K562 (cell line): ENCODE measurements around the gene ATPAF2. TPM values are rescaled to one million over a fixed set of nuclear protein-coding genes. Genes with fewer than 3 reads are reported as not detected.

ENCODE experiments used
- ATAC-seq: fragments of 200-7000 bp; cut with Tn5 transposase; 3 replicates; pipeline ENCODE4 v1.9.1; 2020; ENCODE audit warnings: moderate library complexity
- BruUV-seq: library from RNA; stranded (reverse); fragments of 400-500 nt; replicated peaks from 2 replicates; lab custom pipeline; 2021; lab: Mats Ljungman, UMichigan
- CTCF ChIA-PET: fragments of 300-600 bp; formaldehyde crosslinking; extraction: SDS; loops from one replicate; lab custom pipeline; 2021; ENCODE audit warnings: low intra/inter-chr PET ratio; lab: Yijun Ruan, JAX
- POLR2A ChIA-PET: fragments of 300-600, 350-650 bp; sonication (Branson Sonifier 250); formaldehyde crosslinking; extraction: SDS; loops from one replicate; lab custom pipeline; 2021; ENCODE audit warnings: antibody characterized with exemption, inconsistent platforms; lab: Yijun Ruan, JAX
- DNase-seq, 4 experiments: peaks; one replicate each; pipeline versions ENCODE4 v3.0.0 to v3.0.0-alpha.2; 2011 to 2018; ENCODE audit warnings: low spot score in 3 of 4, mixed read lengths in 3 of 4; ENCODE audit errors: extremely low read depth in 1 of 4
- FAIRE-seq: peaks from 2 replicates; lab custom pipeline; 2011; peaks lifted over from hg19 to GRCh38; lab: Jason Lieb, UNC
- H2AFZ ChIP-seq: 2 replicates; pipeline ENCODE4 v1.6.0; 2011; ENCODE audit warnings: low read depth, low read length, control low read depth, inconsistent platforms
- H3K27ac ChIP-seq: fragments of 200-600 bp; 3 replicates; pipeline ENCODE4 v1.8.0; 2011; ENCODE audit warnings: low read depth, mild to moderate bottlenecking, control low read depth, inconsistent platforms, low read length, moderate library complexity, mixed read lengths; ENCODE audit errors: extremely low read depth
- H3K27me3 ChIP-seq, 2 experiments: fragments of 300-600 bp in 1 of 2; 2 replicates in 1 of 2; 3 replicates in 1 of 2; pipeline versions ENCODE4 v1.6.0 to v1.8.0; 2011; ENCODE audit warnings: inconsistent platforms in 2 of 2, low read length in 2 of 2, mild to moderate bottlenecking in 1 of 2, mixed read lengths in 1 of 2, moderate library complexity in 1 of 2; ENCODE audit not compliant: control insufficient read depth in 2 of 2, insufficient read depth in 2 of 2
- H3K36me3 ChIP-seq: fragments of 300-600 bp; 3 replicates; pipeline ENCODE4 v1.8.0; 2011; ENCODE audit warnings: mild to moderate bottlenecking, low read length, inconsistent platforms; ENCODE audit not compliant: control insufficient read depth, insufficient read depth
- H3K4me1 ChIP-seq, 2 experiments: fragments of 200-600 bp in 1 of 2; replicated peaks in 1 of 2; 2 replicates in 1 of 2; 3 replicates in 1 of 2; pipeline versions ENCODE4 v1.5.1 to v1.8.0; 2011; ENCODE audit warnings: inconsistent platforms in 2 of 2, low read length in 2 of 2, mild to moderate bottlenecking in 1 of 2, mixed read lengths in 1 of 2, moderate library complexity in 1 of 2; ENCODE audit not compliant: control insufficient read depth in 2 of 2, insufficient read depth in 2 of 2
- H3K4me2 ChIP-seq: 2 replicates; pipeline ENCODE4 v1.6.1; 2011; ENCODE audit warnings: low read length, control low read depth, inconsistent platforms, mixed read lengths; ENCODE audit not compliant: insufficient read depth
- H3K4me3 ChIP-seq: fragments of 200-600 bp; sonication (generic), shearing (Covaris generic); 2 replicates; pipeline ENCODE4 v1.5.1; 2016; ENCODE audit warnings: control low read depth, inconsistent platforms
- H3K79me2 ChIP-seq: fragments of 200-600 bp; 3 replicates; pipeline ENCODE4 v1.8.0; 2011; ENCODE audit warnings: low read length, inconsistent platforms; ENCODE audit not compliant: control insufficient read depth, insufficient read depth
- H3K9ac ChIP-seq, 2 experiments: 2 replicates each; pipeline versions ENCODE4 v1.6.0 to v1.6.1; 2011; ENCODE audit warnings: low read depth in 2 of 2, low read length in 2 of 2, control low read depth in 1 of 2, inconsistent platforms in 1 of 2, mild to moderate bottlenecking in 1 of 2, mixed read lengths in 1 of 2; ENCODE audit not compliant: insufficient read depth in 1 of 2
- H3K9me1 ChIP-seq: one replicate; pipeline ENCODE4 v1.6.0; 2011; ENCODE audit warnings: inconsistent platforms, mild to moderate bottlenecking, low read length, moderate library complexity; ENCODE audit not compliant: control insufficient read depth, insufficient read depth
- H3K9me3 ChIP-seq: replicated peaks from 2 replicates; pipeline ENCODE4 v1.5.1; 2011; ENCODE audit warnings: low read depth, low read length, inconsistent platforms; ENCODE audit not compliant: control insufficient read depth, insufficient read depth
- H4K20me1 ChIP-seq: replicated peaks from 2 replicates; pipeline ENCODE4 v1.6.1; 2011; ENCODE audit warnings: low read length, inconsistent platforms, mixed read lengths; ENCODE audit not compliant: control insufficient read depth, insufficient read depth
- BCOR ChIP-seq: fragments of 450-650 bp; IDR thresholded peaks from 2 replicates; pipeline ENCODE4 v1.6.1; 2016
- CEBPG ChIP-seq, 3 experiments: fragments of 200-800 bp in 1 of 3; sonication (Bioruptor generic) in 1 of 3; sonication (generic) in 1 of 3; formaldehyde crosslinking in 1 of 3; IDR thresholded peaks in 2 of 3; conservative IDR thresholded peaks in 1 of 3; 2 replicates each; pipeline versions ENCODE4 v1.6.1 to v1.8.0; 2016 to 2022; ENCODE audit warnings: missing compliant biosample characterization in 2 of 3, missing genetic modification characterization in 2 of 3, mild to moderate bottlenecking in 1 of 3, missing genetic modification reagents in 1 of 3
- DNMT1 ChIP-seq: fragments of 450-650 bp; IDR thresholded peaks from 2 replicates; pipeline ENCODE4 v1.6.1; 2016; ENCODE audit warnings: antibody characterized with exemption, mild to moderate bottlenecking
- KLF10 ChIP-seq: fragments of 250-450 bp; sonication (Bioruptor Pico); IDR thresholded peaks from 2 replicates; pipeline ENCODE4 v1.6.1; 2021; ENCODE audit warnings: matching md5 sums
- MTA2 ChIP-seq: fragments of 450-650 bp; IDR thresholded peaks from 2 replicates; pipeline ENCODE4 v1.6.1; 2016; ENCODE audit warnings: low read depth
- NFXL1 ChIP-seq: fragments of 450-650 bp; formaldehyde crosslinking; IDR thresholded peaks from 2 replicates; pipeline ENCODE4 v1.4.0; 2021; ENCODE audit warnings: mild to moderate bottlenecking
- NONO ChIP-seq, 2 experiments: fragments of 200-400 bp in 1 of 2; fragments of 450-650 bp in 1 of 2; formaldehyde crosslinking in 1 of 2; IDR thresholded peaks; 2 replicates each; pipeline ENCODE4 v1.6.1; 2017; ENCODE audit warnings: low read depth in 2 of 2, mild to moderate bottlenecking in 2 of 2, moderate library complexity in 2 of 2, low read length in 1 of 2
- SRF ChIP-seq, 2 experiments: fragments of 250-450, 450-650 bp in 1 of 2; sonication (Bioruptor Pico) in 1 of 2; sonication (generic) in 1 of 2; formaldehyde crosslinking; IDR thresholded peaks; 2 replicates each; pipeline versions ENCODE4 v1.5.0 to v1.5.1; 2020 to 2022; ENCODE audit warnings: mild to moderate bottlenecking in 1 of 2, missing genetic modification reagents in 1 of 2
- WGBS: fragments of 100-300 bp; shearing (Covaris generic); methylation state at CpG from one replicate; pipeline ENCODE4 v1.1.6; 2016; ENCODE audit warnings: low coverage, mixed read lengths; ENCODE audit not compliant: insufficient coverage; ENCODE audit errors: missing lambda C conversion rate; 5-methylcytosine and 5-hydroxymethylcytosine counted together
- in situ Hi-C: fragments of 300-500 bp; cut with MboI; formaldehyde crosslinking; loops from 4 replicates; pipeline ENCODE4 v1.15.0; 2018; ENCODE audit warnings: inconsistent platforms, mixed read lengths
- intact Hi-C: fragments of 100-400 bp; cut with micrococcal nuclease; formaldehyde crosslinking; loops from 2 replicates; pipeline ENCODE4 v1.14.2; 2022
- polyA plus RNA-seq, 8 experiments: library from polyadenylated mRNA; depleted of rRNA in 4 of 8; stranded (reverse) in 5 of 8; unstranded in 3 of 8; fragments of >200 nt; fragmentation: Nextera tagmentation in 2 of 8; fragmentation: Illumina TruSeq in 1 of 8; extraction: Ambion mirVana in 2 of 8; extraction: Trizol in 1 of 8; gene quantifications; 2 replicates each; pipeline versions ENCODE4 v1.2.1 to v1.2.3, GENCODE V29; 2011 to 2014; ENCODE audit warnings: inconsistent platforms in 1 of 8, missing spikeins in 1 of 8
- total RNA-seq, 7 experiments: library from RNA; depleted of rRNA in 6 of 7; stranded (reverse); fragments of >200 nt in 6 of 7; fragmentation: Illumina TruSeq in 2 of 7; extraction: Trizol in 2 of 7; gene quantifications; 2 replicates each; pipeline versions ENCODE4 v1.2.1 to v1.2.3, GENCODE V29; 2011 to 2021; ENCODE audit warnings: low replicate concordance in 1 of 7
- TF ChIP-seq, protein P1 (sequence below): fragments of 450-650 bp; conservative IDR thresholded peaks from 2 replicates; pipeline ENCODE4 v1.6.1; 2016; ENCODE audit warnings: missing genetic modification characterization, low read depth, mild to moderate bottlenecking, missing compliant biosample characterization, moderate library complexity
- TF ChIP-seq, protein P2 (sequence below): sonication (generic); formaldehyde crosslinking; IDR thresholded peaks from 2 replicates; pipeline ENCODE4 v1.4.0; 2020; ENCODE audit warnings: mild to moderate bottlenecking, missing genetic modification reagents

The ATPAF2 gene
- total and polyA plus RNA-seq, 9 of the 15 experiments (the other 6 are each of a cell fraction or from before 2014, with no cell fraction given), result 2.1 to 19.2 (median 11.3) TPM

DNA sequence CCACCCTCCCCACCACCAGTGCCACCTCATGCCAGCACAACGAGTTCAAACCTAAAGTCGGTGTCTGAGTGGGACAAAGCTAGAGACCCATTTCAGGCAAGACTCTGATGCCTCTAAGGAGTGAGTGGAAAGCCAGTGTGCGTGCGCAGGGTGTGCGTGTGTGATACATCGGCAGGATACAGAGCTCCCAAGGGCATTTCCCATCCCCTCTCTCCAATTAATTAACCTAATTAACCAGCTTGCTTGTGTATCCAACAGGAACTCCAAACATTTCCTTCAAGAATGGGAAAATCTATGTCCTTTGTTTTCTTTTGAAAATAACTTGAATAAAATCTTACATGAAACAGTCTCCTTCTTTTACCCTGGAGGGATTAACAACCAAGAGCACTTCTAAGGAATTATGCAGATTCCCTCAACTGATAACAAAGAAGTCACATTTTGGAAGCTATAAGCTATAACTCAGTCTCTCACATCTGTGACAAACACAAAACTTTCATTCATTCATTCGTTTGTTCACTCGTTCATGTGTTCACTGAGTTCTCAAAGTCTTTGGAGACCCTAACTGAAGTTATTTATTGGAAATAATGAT, 9.9 kb downstream of the ATPAF2 start:
- BruUV-seq, result no TSS peak
- in situ Hi-C loops (loop anchor here (5.0 kb wide), 1 partner anchor 147 kb away; no protein-coding TSS in a partner anchor), intact Hi-C loops (no loop called here)
- Histone ChIP-seq H3K27ac (no peak overlapping the region), H3K27me3 (no peaks in the 10 kb centered on the region), H3K9me3 (no peaks in the 10 kb centered on the region), H3K9ac (peak overlapping the region in 1 of 2 experiments; percentile 36; a peak in 1 of 4 replicates), H3K36me3 (peaks cover 22% of the 10 kb centered on the region; the same call in 2 of the 3 replicates), H3K9me1 (peaks cover 3% of the 10 kb centered on the region), H3K4me2 (no peak overlapping the region), H3K4me3 (no peak overlapping the region), H3K4me1 (peaks cover 0 to 15% of the 10 kb centered on the region in 2 experiments; a peak in 3 of 5 replicates), H4K20me1 (no peaks in the 10 kb centered on the region; the same call in 1 of the 2 replicates), H2AFZ (no peak overlapping the region), H3K79me2 (peaks cover 14% of the 10 kb centered on the region)
- FAIRE-seq, result no peak
- 81% methylated on average over 8 of the region's 8 CpGs for WGBS
- ChIA-PET POLR2A (interaction anchor here (0.8 to 1.0 kb wide), 2 partner anchors 11 to 88 kb away, joined by 3 to 5 read pairs; no protein-coding TSS in a partner anchor), CTCF (no interaction called here)
- DNase-seq, result no peak
- TF ChIP-seq KLF10 (CRISPR knock-in tag) (no peak), DNMT1 (no peak), CEBPG (CRISPR knock-in tag; IDR thresholded peaks at IDR 0.05) (no peak), CEBPG (tag; conservative IDR thresholded peaks at IDR 0.05 in 1 of 2, IDR thresholded peaks at IDR 0.05 in 1 of 2) (no peak), NONO (IDR thresholded peaks at IDR 0.05; ENCODE audit: low read depth in 2 of 2, low read length in 1 of 2) (no peak), NFXL1 (no peak), MTA2 (no peak), SRF (CRISPR knock-in tag; IDR thresholded peaks at IDR 0.05) (no peak), BCOR (no peak)
- TF ChIP-seq, protein P1, sequence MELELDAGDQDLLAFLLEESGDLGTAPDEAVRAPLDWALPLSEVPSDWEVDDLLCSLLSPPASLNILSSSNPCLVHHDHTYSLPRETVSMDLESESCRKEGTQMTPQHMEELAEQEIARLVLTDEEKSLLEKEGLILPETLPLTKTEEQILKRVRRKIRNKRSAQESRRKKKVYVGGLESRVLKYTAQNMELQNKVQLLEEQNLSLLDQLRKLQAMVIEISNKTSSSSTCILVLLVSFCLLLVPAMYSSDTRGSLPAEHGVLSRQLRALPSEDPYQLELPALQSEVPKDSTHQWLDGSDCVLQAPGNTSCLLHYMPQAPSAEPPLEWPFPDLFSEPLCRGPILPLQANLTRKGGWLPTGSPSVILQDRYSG (tag), result no peak
- TF ChIP-seq, protein P2, sequence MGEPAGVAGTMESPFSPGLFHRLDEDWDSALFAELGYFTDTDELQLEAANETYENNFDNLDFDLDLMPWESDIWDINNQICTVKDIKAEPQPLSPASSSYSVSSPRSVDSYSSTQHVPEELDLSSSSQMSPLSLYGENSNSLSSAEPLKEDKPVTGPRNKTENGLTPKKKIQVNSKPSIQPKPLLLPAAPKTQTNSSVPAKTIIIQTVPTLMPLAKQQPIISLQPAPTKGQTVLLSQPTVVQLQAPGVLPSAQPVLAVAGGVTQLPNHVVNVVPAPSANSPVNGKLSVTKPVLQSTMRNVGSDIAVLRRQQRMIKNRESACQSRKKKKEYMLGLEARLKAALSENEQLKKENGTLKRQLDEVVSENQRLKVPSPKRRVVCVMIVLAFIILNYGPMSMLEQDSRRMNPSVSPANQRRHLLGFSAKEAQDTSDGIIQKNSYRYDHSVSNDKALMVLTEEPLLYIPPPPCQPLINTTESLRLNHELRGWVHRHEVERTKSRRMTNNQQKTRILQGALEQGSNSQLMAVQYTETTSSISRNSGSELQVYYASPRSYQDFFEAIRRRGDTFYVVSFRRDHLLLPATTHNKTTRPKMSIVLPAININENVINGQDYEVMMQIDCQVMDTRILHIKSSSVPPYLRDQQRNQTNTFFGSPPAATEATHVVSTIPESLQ (CRISPR knock-in tag), result no peak
- no peak for ATAC-seq
